Mammary epithelial cell (primary cell): ENCODE data around the gene C1QC.

Experiments
- CTCF ChIP-seq, 2 donors: IDR thresholded peaks in 1 of 2; conservative IDR thresholded peaks in 1 of 2; 2 replicates each; pipeline ENCODE4 v1.5.1; 2011 to 2012; ENCODE audit warnings: inconsistent platforms in 2 of 2, low read length in 2 of 2, mild to moderate bottlenecking in 2 of 2, control low read depth in 1 of 2, low read depth in 1 of 2; ENCODE audit not compliant: insufficient read depth in 1 of 2; ENCODE audit errors: extremely low read depth in 1 of 2
- EZH2 ChIP-seq: IDR thresholded peaks from 2 replicates; pipeline ENCODE4 v1.6.1; 2012; ENCODE audit warnings: low read length, inconsistent platforms, borderline replicate concordance

- no peak for TF ChIP-seq CTCF (conservative IDR thresholded peaks at IDR 0.05 in 1 of 2, IDR thresholded peaks at IDR 0.05 in 1 of 2; ENCODE audit: extremely low read depth in 1 of 2, insufficient read depth in 1 of 2, low read depth in 1 of 2, low read length in 2 of 2)
- no peak for TF ChIP-seq EZH2
These were observed 40.1 kb downstream of the C1QC start for GRCh38 chr1:22683547-22683946.
